ENCODE measurements around the gene VRK3.
A peak's percentile ranks its signal among the peaks of the same experiment; 100 is the strongest.
"Not testable (repeated sequence)": the region's sequence is repeated elsewhere in the genome, so short reads cannot be mapped to it uniquely, and the experiment has no call there.

VRK3 gene

GRCh38 chr19:49986354-49986753, 38.8 kb downstream of the VRK3 start:
- DNase-seq: no peak

DNA sequence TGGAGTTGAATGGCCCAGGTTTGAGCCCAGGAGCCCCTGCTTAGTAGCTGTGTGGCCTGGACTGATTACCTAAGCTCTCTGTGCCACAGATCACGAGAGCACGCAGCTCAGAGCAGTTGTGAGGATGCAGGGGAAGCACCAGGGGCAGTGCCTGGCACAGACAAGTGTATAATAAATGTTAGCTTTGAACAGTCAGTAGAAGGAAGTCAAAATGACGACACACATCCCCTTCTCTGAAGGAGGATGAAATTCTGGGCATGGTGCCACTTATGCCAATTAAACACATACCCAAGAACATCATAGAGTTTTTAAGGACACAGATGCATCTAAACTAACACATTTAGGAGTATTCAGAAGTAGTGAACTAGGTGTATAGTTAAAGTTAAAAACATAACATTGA, 39.3 kb downstream of the VRK3 start:
- no peak for DNase-seq

- no peak for DNase-seq
These were observed 40.7 kb downstream of the VRK3 start for GRCh38 chr19:49984491-49984890.

DNA sequence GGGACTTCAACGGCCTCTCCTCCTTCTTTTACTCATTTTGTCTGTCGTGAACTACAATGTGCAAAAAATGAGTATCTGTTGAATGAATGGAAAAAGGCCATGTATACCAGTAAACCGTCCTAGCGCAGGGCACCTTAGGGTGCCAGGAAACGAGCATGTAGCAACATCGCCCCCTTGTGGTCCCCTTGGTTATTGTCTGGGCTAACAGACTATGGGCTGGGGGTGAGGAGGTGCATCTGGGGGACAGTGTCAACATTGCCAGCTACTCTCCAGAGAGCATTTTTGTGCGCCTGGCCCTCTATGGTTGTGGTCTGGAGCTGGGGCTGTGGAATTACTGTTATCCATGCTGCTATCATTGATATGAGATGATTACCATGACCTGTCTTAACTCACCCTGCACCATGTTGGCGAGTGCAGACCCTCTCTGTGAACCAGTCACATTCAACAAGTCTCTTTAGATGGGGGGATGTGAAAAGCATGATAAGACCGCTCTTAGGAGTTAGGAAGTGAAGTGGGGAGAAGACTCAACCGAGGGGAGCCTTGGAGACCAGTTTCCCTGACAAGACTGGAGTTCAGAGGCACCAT, 41.4 kb downstream of the VRK3 start:
- DNase-seq: peak; percentile 25

DNA sequence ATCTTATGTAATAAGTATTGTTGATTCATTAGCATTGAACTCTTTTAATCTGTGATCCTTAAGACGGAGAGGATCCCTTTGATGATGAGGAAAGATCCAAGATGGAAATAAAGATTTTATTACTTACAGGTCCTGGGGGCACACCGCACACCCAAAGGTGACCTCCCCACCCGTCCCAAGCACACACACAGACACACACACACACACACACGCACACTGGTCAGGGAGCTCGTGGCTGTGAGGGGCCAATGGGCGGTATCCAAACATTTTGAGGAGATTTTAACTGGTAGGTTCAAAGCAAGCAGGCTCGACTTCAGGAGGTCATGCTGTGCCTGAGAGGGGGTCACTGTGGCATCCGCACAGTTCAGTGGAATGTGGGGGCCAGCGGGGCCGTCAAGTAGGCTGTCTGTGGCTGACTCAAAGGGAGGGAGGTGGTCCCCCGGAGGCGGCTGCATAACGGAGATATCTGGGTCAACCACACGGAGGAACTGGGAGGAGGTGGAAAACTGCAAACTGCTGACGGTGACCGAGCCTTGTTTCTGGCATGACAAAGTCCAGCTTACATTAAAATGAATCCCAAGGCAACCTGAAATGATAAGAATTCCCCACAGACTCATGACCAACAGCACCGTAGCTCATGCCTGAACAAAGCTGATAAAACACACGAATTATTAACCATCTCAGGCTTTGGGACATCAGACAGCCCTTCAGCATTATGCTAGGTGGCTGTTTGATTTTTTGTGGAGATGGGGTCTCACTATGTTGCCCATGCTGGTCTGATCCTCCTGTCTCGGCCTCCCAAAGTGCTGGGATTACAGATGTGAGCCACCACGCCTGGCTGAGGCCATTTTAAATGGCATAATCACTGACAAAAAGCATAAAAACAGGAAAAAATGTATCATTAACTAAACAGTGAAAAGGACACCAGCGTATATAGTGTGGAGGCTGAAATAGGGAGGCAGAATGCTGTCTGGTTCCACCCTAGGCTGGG, 43.3 kb downstream of the VRK3 start:
- no peak for DNase-seq

DNA sequence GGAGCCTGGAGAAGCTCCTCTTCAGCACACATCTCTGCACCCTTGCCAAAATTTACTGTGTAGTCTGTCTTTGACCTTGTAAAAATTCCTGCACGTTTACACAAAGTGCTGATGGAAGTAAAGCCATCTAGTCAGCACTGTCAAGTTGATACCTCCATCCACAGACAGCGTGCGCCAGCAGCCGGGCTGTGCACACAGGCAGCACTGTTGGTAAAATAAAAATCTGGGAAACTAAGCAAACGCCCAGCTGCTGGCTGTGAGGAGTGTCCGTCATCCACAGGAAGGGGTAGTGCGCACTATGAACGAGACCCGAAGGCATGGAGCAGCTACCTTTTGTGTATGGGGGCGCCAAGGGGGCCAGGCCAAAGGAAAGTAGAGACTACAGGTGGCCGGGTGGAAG, 46.8 kb downstream of the VRK3 start:
- DNase-seq: no peak

DNA sequence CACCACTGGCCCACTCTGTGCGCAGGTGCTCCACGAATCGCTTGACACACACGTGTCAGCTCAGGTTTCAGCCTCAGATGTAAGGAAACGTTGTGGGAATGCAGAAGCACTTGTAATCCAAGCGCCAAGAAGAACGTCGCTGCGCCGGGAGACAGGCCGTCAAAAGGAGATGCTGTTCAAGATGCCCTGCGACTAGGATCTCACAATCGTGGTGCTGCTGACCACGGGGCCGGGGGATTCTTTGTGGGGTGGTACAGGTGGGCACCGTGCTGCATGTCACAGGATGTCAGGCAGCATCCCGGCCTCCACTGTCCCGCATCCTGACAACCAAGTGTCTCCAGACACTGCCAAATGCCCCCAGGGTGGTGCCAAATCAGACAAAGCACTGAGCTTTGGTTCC, 47.3 kb downstream of the VRK3 start:
- no peak for DNase-seq

DNA sequence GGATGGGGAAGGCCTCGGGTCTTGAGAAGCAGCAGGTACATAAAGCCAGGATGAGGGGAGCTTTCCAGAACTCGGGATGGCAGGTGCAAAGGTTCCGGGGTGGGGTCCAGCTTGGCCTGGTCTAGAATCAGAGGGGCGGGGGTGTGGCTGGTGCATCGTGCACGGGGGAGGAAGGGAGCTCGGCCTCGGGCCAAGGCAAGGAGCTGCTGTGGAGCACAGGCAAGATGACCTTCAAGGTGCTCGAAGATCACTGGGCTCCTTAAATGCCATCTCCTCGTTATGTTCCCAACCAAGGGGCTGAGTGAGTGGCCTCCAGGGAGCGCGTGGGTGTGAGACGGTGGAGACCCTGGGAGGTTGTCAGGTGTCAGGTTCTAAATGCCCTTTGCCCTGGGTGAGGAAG, 48.1 kb downstream of the VRK3 start:
- no peak for DNase-seq

DNA sequence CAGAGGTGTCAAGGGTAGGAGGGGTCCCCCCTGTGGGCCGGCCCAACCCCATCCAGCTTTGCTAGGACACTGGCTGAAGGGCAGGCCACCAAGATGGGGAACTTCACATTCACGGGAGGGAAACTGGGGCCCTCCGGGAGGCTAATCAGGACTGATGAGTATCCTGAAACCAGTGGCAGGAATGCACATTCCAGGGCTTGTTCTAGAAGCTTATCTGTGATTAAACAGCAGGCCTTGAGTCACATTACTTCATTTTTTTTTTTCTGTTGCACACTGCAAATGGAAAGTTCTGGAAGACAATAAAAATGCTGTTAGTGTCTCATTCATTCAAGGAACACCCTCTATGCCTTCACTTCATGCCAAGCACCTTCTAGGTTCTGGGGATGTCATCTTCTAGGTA, 48.7 kb downstream of the VRK3 start:
- DNase-seq: no peak

DNA sequence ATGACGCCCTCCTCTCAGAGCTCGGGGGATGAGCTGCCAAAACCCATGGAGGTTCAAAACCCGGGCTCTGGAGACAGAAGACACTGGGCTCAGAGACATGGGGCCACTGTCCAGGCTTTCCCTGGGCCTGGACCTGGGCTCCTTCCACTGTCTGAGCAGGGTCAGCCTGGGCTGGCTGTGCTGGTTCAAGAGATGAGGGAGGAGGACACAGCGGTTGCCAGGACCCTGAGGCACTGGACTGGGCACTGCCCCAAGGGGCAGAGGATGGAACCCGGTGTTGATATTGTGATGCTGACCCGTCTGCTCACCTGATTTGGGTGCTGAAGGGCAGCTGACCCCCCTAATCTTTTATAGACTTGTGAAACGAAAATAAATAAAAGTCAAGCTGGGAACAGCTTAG, 50.1 kb downstream of the VRK3 start:
- DNase-seq: no peak

GRCh38 chr19:49973987-49974386, 51.2 kb downstream of the VRK3 start:
- DNase-seq: no peak

DNA sequence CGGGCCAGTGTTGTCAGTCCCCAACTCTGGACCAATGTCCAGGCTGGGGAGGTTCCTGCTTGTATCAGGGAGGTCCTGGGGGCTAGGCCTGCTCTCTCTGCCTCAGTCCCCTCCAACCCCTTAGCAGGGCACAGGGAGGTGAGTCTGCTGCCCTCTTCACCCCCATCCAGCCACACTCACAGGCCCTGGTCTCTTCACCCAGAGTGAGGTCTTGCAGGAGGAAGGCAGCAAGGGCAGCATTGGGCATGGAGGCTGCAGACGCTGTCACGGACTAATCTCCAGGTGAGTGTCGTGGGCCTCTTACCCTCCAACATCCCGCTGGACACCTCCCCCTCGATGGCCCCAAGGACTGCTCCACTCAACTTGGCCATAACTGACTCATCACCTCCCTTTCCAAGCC, 52.3 kb downstream of the VRK3 start:
- DNase-seq: no peak

DNA sequence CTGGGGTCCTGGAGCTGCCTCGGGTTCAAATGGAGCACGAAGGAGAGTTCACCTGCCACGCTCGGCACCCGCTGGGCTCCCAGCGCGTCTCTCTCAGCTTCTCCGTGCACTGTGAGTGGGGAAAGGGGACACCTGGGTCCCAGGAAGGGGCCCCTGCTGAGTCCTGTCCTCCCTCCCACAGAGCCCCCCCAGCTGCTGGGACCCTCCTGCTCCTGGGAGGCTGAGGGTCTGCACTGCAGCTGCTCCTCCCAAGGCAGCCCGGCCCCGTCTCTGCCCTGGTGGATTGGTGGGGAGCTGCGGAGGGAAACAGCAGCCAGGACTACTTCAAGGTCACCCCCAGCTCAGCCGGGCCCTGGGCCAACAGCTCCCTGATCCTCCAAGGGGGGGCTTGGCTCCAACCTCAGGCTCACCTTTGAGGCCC, 53.2 kb downstream of the VRK3 start:
- no peak for DNase-seq

- not testable (repeated sequence) for DNase-seq
These were observed 55.8 kb downstream of the VRK3 start for GRCh38 chr19:49969355-49969754.

DNA sequence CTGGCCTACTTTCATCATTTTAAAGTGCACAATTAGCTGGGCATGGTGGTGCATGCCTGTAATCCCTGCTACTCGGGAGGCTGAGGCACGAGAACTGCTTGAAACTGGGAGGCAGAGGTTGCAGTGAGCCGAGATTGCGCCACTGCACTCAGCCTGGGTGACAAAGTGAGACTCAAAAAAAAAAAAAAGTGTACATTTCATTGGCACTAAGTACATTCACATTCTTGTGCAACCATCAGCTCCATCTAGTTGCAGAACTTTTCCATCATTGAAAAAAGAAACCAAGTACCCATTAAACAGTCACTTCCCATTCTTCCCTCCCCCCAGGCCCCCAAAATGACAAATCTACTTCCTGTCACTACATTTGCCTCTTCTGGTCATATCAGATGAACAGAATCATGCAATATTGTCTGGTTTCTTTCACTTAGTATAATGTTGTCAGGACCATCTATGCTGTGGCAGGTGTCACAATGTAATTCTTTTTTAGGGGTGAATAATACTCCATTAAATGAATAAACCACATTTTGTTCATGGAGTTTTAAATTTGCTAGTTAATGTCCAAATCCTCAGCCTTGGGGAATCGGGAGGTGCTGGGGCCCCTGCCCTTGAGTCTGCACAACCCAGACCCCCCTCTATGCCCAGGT, 56.8 kb downstream of the VRK3 start:
- no peak for DNase-seq

DNA sequence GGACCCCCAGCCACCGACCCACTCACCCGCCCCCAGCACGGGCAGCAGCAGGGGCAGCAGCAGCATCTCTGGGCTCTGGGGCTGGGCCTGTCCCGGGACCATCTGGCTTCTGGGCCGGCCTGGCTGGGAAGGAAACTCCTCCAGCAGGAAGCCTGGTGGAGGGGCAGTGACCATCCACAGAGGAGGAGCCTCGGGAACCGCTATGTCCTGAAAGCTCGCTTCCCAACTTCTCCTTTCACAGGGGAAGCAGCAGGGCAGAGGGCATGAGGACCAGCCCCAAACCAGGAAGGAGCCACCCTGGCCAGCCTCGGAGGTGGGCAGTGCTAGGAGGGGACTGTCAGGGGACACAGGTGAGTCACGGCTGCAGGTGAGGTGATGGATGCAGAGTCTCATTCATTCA, 64.2 kb downstream of the VRK3 start, which contains the start of gene SIGLEC11:
SIGLEC11 (minus strand) TSS at position 193 of the 400 bp plus-strand sequence; CDS start at position 102, 91 bp downstream.
- not testable (repeated sequence) for DNase-seq

GRCh38 chr19:49959892-49960291, 65.3 kb downstream of the VRK3 start:
- DNase-seq: not testable (repeated sequence)

DNA sequence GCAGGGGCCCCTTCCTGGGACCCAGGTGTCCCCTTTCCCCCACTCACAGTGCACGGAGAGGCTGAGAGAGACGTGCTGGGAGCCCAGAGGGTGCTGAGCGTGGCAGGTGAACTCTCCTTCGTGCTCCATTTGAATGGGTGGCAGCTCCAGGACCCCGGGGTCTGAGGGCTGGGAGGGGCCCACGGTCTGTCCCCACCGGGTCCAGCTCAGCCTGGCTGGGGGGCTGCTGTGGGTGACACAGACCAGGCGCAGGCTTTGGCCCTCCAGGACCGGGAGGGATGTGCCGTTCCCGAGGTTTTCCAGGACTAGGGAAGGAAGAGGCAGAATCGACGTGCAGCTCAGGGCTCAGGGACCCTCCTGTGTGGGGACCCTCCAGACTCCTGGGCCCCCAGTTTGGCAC, 66.6 kb downstream of the VRK3 start:
- DNase-seq: not testable (repeated sequence)

- not testable (repeated sequence) for DNase-seq
These were observed 67.0 kb downstream of the VRK3 start for GRCh38 chr19:49958144-49958543.

DNA sequence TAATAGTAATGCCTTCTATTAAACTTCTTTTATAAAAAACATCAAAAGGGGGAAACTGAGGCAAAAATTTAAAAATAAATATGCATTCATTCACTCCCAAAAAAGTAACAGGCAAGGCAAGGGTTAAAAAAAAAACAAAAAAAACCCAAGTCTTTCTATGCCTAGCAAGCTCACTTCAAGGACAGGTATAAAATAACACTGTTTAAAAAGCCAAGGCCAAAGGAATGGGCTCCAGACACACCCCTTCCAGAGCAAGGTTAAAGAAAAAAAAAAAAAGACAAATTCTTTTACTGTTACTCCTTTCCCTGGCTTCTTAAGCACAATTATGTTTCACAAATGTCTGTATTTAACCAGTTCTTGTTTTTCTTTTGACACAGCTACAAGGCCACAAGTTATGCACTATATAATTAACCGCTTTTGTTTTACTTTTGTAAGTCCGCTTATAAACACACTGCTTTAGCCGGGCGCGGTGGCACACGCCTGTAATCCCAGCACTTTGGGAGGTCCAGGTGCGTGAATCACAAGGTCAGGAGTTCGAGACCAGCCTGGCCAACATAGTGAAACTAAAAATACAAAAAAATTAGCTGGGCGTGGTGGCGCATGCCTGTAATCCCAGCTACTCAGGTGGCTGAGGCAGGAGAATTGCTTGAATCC, 67.8 kb downstream of the VRK3 start:
- DNase-seq: no peak

- DNase-seq: no peak
These were observed 69.1 kb downstream of the VRK3 start for GRCh38 chr19:49956115-49956495.

DNA sequence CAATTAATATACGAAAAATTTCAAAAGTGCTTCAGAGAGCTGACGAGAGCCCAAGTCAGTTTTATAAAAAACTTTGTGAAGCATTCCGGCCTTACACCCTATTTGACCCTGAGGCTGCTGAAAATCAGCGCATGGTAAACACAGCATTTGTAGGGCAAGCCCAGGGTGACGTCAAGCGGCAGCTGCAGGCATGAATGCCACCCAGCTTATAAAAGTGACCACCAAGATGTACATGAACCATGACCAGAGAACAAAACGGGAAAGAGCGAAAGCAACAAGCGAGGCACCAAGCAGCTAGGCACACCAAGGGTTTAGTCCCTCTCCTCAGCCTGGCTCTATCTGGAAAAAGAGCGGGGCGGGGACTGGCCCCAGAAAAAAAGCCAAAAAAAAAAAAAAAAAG, 70.2 kb downstream of the VRK3 start:
- DNase-seq: no peak
